ENCODE results near the gene PPP1R26. TPM values are rescaled to one million over a fixed set of nuclear protein-coding genes. Genes with fewer than 3 reads are reported as not detected.

Gene PPP1R26
- polyA plus RNA-seq, 1 of the 3 experiments (the other 2 are of a cell fraction), result 20.1 TPM

DNA sequence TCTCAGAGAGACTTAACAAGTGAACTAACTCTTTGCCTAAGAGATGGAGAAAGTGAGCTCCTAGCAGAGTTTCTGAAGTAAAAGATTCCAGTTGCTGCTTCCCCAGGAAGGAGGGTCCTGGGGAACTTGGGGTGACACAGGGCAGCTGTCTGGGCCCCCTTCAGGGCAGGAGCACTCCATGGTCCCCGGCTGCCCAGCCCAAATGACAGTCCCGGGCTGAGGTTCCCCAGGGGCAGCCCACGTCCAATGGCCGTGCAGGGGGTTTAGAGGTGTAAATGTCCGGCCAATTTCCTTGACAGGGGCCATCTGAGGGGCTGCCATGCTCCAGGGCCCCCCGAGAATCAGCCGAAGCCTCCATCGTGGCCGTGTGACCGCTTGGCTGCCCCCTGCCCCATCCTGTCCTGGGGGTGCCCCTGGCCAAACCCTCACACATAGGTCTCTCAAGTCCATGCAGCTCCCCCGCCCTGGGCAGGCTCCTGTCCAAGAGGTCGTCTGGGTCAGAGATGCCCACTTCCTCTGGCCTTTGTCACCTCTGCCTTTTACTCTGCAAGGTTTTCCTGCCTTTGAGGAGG, 5.5 kb upstream of the PPP1R26 start:
- CTCF ChIA-PET, result interaction anchor here (0.9 to 1.5 kb wide), 5 partner anchors 9 to 390 kb away, joined by 3 to 6 read pairs (median 4); partner anchors contain the start of gene OLFM1
- Histone ChIP-seq H3K36me3 (replicated peaks in 1 of 2; ENCODE audit: control insufficient read depth in 1 of 2, insufficient read depth in 2 of 2, low read length in 1 of 2) (no peaks in the 10 kb centered on the region), H3K4me2 (no peak overlapping the region), H3K9ac (no peak overlapping the region), H3K27me3 (ENCODE audit: insufficient read depth) (no peaks in the 10 kb centered on the region), H3K79me2 (ENCODE audit: insufficient read depth) (peaks cover 3% of the 10 kb centered on the region; the same call in 1 of the 2 replicates), H3K9me3 (no peaks in the 10 kb centered on the region), H3K4me1 (ENCODE audit: control insufficient read depth in 1 of 2, insufficient read depth in 2 of 2, low read depth in 1 of 2, low read length in 1 of 2) (peaks cover 0 to 9% of the 10 kb centered on the region in 2 experiments; a peak in 1 of 4 replicates), H4K20me1 (ENCODE audit: insufficient read depth) (no peaks in the 10 kb centered on the region), H3K4me3 (ENCODE audit: low read depth in 2 of 2, low read length in 1 of 2) (no peak overlapping the region), H3K9me2 (no peaks in the 10 kb centered on the region), H3F3A (replicated peaks; ENCODE audit: insufficient read depth) (peaks cover 5% of the 10 kb centered on the region), H3K27ac (ENCODE audit: low read depth in 2 of 2, low read length in 1 of 2) (no peak overlapping the region), H2AFZ (ENCODE audit: low read depth) (no peak overlapping the region)
- WGBS (ENCODE audit: low lambda C conversion rate), result 33% methylated on average over 1 of the region's 12 CpGs
- TF ChIP-seq TEAD4 (IDR thresholded peaks at IDR 0.05; ENCODE audit: borderline replicate concordance, insufficient read depth), result no peak
- no peak for TF ChIP-seq JUND (IDR thresholded peaks at IDR 0.05)
- no peak for TF ChIP-seq GATA2 (CRISPR knock-in tag; IDR thresholded peaks at IDR 0.05)
- TF ChIP-seq EP300 (IDR thresholded peaks at IDR 0.05; ENCODE audit: borderline replicate concordance in 1 of 2, low read depth in 1 of 2, low read length in 1 of 2), result no peak
- no peak for TF ChIP-seq FOSL2 (IDR thresholded peaks at IDR 0.05; ENCODE audit: borderline replicate concordance, low read depth)
- TF ChIP-seq, protein P1, sequence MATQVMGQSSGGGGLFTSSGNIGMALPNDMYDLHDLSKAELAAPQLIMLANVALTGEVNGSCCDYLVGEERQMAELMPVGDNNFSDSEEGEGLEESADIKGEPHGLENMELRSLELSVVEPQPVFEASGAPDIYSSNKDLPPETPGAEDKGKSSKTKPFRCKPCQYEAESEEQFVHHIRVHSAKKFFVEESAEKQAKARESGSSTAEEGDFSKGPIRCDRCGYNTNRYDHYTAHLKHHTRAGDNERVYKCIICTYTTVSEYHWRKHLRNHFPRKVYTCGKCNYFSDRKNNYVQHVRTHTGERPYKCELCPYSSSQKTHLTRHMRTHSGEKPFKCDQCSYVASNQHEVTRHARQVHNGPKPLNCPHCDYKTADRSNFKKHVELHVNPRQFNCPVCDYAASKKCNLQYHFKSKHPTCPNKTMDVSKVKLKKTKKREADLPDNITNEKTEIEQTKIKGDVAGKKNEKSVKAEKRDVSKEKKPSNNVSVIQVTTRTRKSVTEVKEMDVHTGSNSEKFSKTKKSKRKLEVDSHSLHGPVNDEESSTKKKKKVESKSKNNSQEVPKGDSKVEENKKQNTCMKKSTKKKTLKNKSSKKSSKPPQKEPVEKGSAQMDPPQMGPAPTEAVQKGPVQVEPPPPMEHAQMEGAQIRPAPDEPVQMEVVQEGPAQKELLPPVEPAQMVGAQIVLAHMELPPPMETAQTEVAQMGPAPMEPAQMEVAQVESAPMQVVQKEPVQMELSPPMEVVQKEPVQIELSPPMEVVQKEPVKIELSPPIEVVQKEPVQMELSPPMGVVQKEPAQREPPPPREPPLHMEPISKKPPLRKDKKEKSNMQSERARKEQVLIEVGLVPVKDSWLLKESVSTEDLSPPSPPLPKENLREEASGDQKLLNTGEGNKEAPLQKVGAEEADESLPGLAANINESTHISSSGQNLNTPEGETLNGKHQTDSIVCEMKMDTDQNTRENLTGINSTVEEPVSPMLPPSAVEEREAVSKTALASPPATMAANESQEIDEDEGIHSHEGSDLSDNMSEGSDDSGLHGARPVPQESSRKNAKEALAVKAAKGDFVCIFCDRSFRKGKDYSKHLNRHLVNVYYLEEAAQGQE (IDR thresholded peaks at IDR 0.05; ENCODE audit: low read depth, low read length), result no peak
- no peak for TF ChIP-seq ELF1 (IDR thresholded peaks at IDR 0.05)
- no peak for TF ChIP-seq NFIC (IDR thresholded peaks at IDR 0.05; ENCODE audit: borderline replicate concordance)
- TF ChIP-seq SMC3 (IDR thresholded peaks at IDR 0.05; ENCODE audit: low read depth, low read length), result no peak
- TF ChIP-seq, protein P2, sequence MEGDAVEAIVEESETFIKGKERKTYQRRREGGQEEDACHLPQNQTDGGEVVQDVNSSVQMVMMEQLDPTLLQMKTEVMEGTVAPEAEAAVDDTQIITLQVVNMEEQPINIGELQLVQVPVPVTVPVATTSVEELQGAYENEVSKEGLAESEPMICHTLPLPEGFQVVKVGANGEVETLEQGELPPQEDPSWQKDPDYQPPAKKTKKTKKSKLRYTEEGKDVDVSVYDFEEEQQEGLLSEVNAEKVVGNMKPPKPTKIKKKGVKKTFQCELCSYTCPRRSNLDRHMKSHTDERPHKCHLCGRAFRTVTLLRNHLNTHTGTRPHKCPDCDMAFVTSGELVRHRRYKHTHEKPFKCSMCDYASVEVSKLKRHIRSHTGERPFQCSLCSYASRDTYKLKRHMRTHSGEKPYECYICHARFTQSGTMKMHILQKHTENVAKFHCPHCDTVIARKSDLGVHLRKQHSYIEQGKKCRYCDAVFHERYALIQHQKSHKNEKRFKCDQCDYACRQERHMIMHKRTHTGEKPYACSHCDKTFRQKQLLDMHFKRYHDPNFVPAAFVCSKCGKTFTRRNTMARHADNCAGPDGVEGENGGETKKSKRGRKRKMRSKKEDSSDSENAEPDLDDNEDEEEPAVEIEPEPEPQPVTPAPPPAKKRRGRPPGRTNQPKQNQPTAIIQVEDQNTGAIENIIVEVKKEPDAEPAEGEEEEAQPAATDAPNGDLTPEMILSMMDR (IDR thresholded peaks at IDR 0.05), result no peak
- TF ChIP-seq GABPA (IDR thresholded peaks at IDR 0.05; ENCODE audit: low read depth), result no peak
- POLR2A ChIA-PET, result no interaction called here
- no peak for DNase-seq

DNA sequence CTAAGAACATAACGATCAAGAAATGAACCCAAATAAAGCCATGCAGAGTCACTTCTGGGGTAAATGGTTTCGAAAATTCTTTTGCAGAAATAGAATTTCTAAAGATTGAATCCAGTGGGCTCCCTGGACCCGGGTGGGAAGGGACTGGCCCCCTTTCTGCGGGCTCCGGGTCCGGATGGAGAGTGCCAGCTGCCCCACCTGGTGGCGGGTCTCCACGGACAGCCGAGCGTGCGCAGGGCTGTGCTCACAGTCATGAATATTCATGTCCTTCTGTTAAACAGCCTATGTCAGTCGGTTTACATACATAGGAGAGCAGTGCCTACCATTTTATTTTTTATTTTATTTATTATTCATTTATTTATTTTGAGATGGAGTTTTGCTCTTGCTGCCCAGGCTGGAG, 4.7 kb upstream of the PPP1R26 start:
- Histone ChIP-seq H3K9me2 (no peaks in the 10 kb centered on the region), H3K9ac (no peak overlapping the region), H3K4me2 (no peak overlapping the region), H3F3A (replicated peaks; ENCODE audit: insufficient read depth) (peaks cover 5% of the 10 kb centered on the region), H3K4me3 (ENCODE audit: low read depth in 2 of 2, low read length in 1 of 2) (no peak overlapping the region), H2AFZ (ENCODE audit: low read depth) (no peak overlapping the region), H3K79me2 (ENCODE audit: insufficient read depth) (peaks cover 3% of the 10 kb centered on the region; the same call in 1 of the 2 replicates), H3K36me3 (replicated peaks in 1 of 2; ENCODE audit: control insufficient read depth in 1 of 2, insufficient read depth in 2 of 2, low read length in 1 of 2) (no peaks in the 10 kb centered on the region), H3K4me1 (ENCODE audit: control insufficient read depth in 1 of 2, insufficient read depth in 2 of 2, low read depth in 1 of 2, low read length in 1 of 2) (peaks cover 0 to 6% of the 10 kb centered on the region in 2 experiments; a peak in 1 of 4 replicates), H4K20me1 (ENCODE audit: insufficient read depth) (no peaks in the 10 kb centered on the region), H3K27me3 (ENCODE audit: insufficient read depth) (no peaks in the 10 kb centered on the region), H3K9me3 (no peaks in the 10 kb centered on the region), H3K27ac (ENCODE audit: low read depth in 2 of 2, low read length in 1 of 2) (no peak overlapping the region)
- ChIA-PET CTCF (interaction anchor here (0.6 to 2.5 kb wide), 5 partner anchors 9 to 514 kb away, joined by 3 to 7 read pairs (median 4); partner anchors contain the start of gene OLFM1), POLR2A (no interaction called here)
- 50% methylated on average over 7 of the region's 12 CpGs for WGBS (ENCODE audit: low lambda C conversion rate)
- TF ChIP-seq NRF1 (IDR thresholded peaks at IDR 0.05; ENCODE audit: low read depth, low read length), result peak; percentile 59; the same call in 1 of the 2 replicates
- no peak for TF ChIP-seq YY1 (IDR thresholded peaks at IDR 0.05; ENCODE audit: low read depth)
- TF ChIP-seq RAD21 (IDR thresholded peaks at IDR 0.05; ENCODE audit: low read length), result peak; percentile 46
- no peak for TF ChIP-seq FOSL2 (IDR thresholded peaks at IDR 0.05; ENCODE audit: borderline replicate concordance, low read depth)
- TF ChIP-seq, protein P2 (IDR thresholded peaks at IDR 0.05), result peak; percentile 54
- TF ChIP-seq MEF2A (IDR thresholded peaks at IDR 0.05; ENCODE audit: borderline replicate concordance, low read depth), result no peak
- TF ChIP-seq ELF1 (IDR thresholded peaks at IDR 0.05), result no peak
- TF ChIP-seq SMC3 (IDR thresholded peaks at IDR 0.05; ENCODE audit: low read depth, low read length), result peak; percentile 38
- TF ChIP-seq, protein P1 (IDR thresholded peaks at IDR 0.05; ENCODE audit: low read depth, low read length), result no peak
- DNase-seq, result peak; percentile 83
